GM21360 (cell line): ENCODE results near the gene LTBP2.

Source experiments
- ATAC-seq: cut with Tn5 transposase; IDR thresholded peaks from one replicate; pipeline ENCODE4 v1.9.1; 2021; ENCODE audit warnings: mild to moderate bottlenecking, moderate library complexity; ENCODE audit not compliant: unreplicated experiment

The LTBP2 gene

GRCh38 chr14:74611650-74612349 is at the start of gene LTBP2:
TSS of gene LTBP2 (minus strand) at chr14:74612237. CDS start at chr14:74611944, 293 bp downstream.
- no peak for ATAC-seq

DNA sequence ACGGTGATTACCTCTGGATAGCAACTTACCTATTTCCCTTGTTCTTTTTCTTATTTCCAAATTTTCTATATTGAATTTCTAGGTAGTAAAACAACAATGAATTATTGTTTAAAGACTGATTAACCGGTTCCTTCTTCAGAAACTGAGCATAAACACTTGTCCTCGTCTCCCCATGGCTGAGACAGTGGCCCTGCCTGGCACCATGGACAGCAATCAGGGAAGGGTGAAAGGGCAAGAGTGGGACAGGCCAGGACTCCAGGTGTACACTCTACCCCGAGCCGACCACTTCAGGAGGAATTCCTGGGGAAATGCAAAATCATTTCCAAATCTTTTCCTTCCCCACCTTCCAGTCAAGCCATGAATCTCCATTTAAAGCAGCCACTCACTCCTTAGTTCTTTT is 48.8 kb upstream of the LTBP2 start:
- ATAC-seq = no peak

- no peak for ATAC-seq
These were observed 48.1 kb upstream of the LTBP2 start for GRCh38 chr14:74660167-74660566.

GRCh38 chr14:74658535-74659131 is 46.6 kb upstream of the LTBP2 start:
- ATAC-seq = no peak

GRCh38 chr14:74656964-74657363 is 44.9 kb upstream of the LTBP2 start:
- ATAC-seq = no peak

GRCh38 chr14:74655599-74656395 is 43.8 kb upstream of the LTBP2 start:
- ATAC-seq = no peak

- ATAC-seq = no peak
These were observed 42.9 kb upstream of the LTBP2 start for GRCh38 chr14:74654931-74655330.

DNA sequence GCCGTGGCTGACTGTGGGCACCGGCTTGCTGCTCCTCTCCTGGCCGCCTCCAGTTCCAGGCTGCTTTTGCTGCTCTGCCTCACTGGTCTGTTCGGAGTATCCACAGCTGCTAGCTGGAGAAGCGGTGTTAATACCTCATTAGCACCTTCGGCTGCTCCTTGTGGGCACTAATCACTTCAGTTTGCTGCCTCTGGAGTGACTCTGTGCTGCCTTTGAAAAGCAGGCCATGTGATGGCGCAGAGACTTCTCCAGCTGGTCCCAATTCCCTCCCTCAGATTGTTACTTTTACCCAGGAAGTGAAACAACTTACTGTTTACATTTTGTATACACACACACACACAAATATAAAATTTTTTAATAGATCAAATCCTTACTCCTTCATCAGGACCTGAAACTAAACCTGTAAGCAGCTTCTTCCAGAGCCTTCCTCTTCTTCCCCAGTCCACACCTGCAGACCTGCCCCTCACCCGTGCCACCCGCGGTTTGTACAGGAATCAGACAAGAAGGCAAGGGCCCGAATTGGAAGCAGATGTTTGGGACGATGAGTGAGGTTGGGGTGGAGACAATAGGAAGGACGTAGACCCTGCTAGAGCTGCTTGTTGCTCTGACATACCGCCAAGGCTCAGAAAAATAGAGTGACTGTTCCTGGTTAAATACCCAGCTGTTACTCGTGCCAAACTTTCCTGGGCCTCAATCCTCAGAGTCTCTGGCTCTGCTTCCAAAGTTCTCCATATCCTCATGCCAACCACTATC is 41.5 kb upstream of the LTBP2 start:
- no peak for ATAC-seq

- ATAC-seq = no peak
These were observed 40.5 kb upstream of the LTBP2 start for GRCh38 chr14:74652541-74652940.

GRCh38 chr14:74650927-74651686 is 39.1 kb upstream of the LTBP2 start:
- no peak for ATAC-seq

DNA sequence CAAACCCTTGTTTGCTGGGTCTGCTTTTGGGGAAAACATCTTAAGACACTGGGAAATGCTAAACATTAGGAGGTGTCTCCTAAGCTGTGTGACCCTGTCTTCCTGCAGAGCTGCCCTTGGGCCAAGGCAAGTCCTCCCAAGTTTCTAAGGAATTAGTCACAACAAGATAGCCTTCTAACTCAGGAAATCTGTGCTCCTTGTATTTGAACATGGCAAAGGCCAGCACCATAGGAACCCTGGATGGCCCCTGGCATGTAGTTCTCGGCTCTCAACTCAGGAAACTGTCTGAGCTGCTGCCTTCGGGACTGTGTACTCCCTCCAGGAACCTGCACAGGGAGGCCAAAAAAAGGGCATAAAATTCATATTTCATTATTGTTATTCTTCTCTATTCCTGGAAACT is 37.6 kb upstream of the LTBP2 start:
- ATAC-seq = no peak

GRCh38 chr14:74649167-74649566 is 37.1 kb upstream of the LTBP2 start:
- ATAC-seq = no peak

DNA sequence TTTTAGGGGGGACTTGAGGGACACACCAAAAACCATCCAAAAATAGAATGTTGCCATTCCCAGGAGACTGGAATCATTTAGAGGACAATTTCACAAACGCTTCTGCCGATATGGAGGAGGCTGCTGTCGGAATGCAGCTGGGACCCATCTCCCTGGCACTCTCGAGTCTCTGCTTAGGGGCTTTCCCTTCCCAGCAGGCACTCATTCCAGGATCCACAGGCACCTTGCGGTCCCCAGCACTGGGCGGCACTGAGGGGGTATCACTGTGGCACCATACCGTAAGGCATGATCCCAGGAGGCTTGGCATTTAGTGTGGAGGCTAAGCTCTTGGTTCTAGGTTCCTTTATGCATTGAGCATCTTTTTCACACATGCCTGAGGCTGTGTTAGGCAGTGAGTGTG is 36.6 kb upstream of the LTBP2 start:
- no peak for ATAC-seq

DNA sequence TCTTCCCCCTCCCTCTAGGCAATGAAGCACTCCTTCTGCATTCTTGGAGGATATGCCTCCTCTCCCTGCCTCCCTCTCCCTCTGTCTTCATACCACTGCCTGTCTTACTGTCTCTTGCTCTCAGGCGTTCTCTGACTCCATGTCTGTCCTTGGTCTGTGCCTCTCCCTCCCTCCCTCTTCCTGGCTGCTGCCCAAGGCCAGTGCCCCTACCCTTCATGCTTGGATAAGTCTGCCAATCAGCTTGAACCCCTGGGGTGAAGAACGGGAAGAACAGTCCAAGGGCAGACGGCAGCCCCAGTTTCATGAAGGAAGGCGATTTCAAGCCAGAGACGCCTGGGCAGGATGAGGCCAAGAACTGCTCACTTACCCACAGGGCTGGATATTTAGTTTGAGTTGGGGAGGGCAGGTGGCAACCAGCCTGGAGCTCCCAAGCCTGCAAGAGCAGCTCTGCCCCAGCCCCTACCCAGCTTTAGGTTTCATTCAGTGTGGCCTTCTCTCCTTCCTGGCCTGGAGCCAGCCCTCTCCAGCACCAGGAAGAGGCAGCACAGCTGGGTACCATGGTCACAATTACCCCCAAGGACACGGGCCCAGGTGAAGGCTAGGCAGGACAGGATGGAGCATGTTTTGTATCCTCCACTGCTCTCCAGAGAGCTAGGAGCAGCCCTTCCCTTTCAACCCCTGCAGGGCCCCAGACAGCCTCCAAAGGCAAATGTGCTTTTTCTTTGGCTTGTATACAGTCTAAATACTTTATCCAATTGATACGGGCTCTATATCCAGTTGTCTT is 35.8 kb upstream of the LTBP2 start:
- ATAC-seq = no peak

DNA sequence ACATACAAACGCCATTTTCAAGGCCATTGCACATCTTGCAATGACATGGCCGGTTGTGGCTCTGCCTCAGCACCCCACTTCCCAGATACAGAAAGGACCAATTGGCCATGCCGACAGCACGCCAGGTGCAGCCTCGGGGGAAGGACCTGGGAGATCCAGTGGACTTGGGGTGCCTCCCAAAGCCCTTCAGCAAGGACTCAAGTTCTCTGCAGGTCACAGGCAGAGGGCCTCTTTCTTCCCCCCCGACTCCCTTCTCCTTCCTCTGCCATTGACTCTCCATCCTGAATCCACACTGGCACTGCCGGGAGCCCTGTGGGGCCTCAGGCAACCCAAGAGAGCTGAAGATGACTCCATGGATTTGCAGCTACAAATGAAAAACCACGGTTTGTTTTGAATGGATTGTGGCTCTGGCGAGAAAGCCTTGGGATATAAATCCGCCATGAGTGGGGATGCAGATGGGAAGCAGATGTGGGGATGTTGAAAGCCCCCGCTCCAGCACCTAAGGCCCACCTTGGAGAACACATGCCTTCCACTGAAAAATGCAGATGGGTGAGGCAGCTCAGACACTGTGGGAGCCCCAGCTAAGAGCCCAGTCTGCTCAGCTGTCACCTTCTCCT is 35.1 kb upstream of the LTBP2 start:
- no peak for ATAC-seq

- no peak for ATAC-seq
These were observed 33.9 kb upstream of the LTBP2 start for GRCh38 chr14:74645756-74646470.

DNA sequence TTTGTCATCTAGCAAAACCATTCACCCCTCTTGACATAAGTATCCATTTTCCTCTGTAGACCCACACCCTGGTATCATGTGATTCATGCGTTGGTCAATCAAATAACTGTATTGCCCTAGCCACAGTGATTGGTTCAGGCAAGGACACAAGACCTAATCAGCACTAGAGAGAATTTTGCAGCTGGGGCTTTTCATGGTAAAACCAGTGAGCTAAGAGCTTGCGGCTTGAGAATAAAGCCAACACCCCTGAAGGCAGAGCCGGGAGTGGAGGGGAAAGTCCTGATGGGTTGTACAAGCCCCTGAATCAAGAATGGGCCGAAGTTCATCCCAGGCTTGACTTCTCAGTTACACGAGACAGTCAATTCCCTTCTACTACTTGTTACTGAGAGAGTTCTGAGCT is 33.2 kb upstream of the LTBP2 start:
- no peak for ATAC-seq

DNA sequence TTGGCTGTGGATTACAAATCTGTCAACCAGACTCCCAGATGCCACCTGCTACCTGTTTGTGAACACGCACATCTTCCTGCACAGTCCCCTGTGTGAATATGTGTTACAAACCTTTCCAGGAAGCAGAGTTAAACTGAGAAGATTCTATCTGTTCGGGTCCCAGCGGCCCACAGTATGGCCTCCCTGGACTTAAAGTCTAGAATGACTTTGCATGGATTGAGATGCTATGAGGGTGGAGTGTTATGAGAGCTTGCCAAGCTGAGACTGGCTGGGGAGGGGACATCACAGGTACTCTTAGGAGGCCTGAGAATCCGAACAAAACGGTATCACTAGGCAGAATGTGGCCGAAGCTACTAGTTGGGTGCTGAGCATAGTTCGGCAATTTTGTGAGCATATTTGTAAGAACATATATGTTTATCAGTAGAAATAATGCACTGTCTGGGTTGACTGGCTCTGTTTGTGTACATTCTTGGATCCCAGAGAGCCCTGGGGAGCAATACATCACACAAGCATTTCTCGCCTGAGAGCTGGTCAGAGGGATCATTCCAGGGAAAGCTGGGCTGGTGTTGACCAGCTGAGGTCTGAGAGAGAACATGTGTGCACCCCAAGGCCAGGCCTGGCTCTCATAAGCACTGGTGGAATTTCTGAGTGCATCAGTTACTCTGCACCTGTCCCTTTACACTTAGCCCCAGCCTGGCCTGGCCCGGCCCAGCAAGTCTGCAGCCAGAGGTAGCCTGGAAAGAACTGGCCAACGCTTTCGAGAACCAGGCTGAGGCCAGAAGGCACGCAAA is 29.8 kb upstream of the LTBP2 start:
- ATAC-seq = no peak
